HT1080 (cell line): ENCODE results near the gene PTAR1. TPM values are rescaled to one million over a fixed set of nuclear protein-coding genes. Genes with fewer than 3 reads are reported as not detected.

Experiments used
- DNase-seq: peaks from one replicate; pipeline ENCODE4 v3.0.0-alpha.2; 2015; ENCODE audit warnings: low read depth
- total RNA-seq: library from RNA; depleted of rRNA; stranded (reverse); fragments of >200 nt; shearing (Covaris generic); gene quantifications from 2 replicates; pipeline ENCODE4 v1.2.3, GENCODE V29; 2014; rRNA removed

PTAR1 gene
- total RNA-seq, 1 experiment from 2014 or later = 45.6 TPM

DNA sequence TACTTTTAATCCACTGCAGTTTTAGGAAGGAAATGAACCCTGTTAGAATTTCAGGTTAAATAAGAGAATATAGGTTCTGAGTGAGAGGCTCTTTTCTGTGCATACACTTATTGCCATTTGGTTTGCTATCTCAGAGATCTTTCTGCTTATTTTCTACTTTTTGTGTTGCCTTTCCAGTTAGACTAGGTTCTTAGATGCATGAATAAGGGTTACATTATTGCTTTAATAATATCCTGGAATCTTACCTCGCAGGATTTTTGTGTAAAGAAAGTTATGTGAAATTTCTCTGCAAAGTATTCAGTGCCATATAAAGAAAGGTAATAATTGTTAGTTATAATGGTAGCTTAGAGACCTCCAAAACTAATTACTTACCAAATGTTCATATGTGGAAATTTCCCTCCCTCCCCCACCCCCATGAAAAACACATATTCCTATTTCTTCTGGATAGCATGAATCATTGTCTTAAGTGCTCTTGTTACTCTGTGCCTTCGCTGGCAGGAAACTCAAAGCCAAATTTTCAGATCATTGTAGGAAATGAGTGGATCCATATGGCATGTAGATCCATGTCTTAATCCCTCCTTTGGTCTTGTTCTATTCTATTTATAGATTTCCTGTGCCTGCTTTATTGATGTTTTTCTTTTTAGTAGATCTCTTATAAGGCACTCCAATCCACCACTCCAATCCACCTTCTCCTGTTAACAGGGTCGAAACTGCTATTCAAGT lies 84.9 kb downstream of the PTAR1 start:
- DNase-seq = peak; percentile 91

DNA sequence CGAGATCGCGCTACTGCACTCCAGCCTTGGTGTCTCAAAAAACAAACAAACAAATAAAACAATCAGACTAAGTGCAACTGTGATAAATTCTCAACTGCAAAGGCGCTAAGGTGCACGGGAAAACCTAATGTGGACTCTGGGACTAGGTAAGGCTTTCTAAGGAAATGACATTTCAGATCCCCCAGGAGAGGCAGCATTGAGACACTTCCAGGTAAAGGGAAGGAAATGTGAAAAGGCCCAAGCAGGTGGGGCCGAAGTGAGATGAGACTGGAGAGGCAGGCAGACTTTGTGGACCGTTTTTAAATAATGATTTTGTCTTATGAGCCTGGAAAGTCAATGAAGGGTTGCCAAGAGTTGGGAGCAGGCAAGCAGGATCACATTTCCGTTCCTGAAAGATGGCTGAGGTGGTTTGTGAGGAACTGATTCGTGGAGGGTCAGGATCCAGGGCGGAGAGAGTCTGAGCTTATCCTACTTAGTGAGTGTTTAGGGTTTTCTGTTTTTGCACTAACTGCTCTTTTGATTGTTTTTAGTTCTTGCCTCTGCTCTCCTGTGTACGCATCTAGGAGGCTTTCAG lies 85.6 kb downstream of the PTAR1 start:
- DNase-seq = no peak

DNA sequence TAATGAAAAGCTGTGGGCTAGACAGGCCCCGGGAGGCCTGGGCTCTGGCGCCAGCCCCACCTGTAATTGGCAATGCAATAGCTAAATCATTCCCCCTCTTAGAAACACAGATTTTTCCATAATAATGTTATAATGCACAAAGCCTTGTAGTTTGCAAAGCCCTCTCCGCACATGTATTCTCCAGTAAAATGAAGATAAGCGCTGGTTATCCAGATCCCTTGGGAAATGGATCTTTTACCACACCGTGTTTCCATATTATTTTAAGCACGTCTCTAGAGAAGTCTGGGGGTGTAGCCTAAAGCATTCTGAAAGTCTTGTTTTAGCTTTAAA lies 86.5 kb downstream of the PTAR1 start:
- no peak for DNase-seq

GRCh38 chr9:69672596-69673310 lies 87.1 kb downstream of the PTAR1 start:
- DNase-seq = peak; percentile 85

DNA sequence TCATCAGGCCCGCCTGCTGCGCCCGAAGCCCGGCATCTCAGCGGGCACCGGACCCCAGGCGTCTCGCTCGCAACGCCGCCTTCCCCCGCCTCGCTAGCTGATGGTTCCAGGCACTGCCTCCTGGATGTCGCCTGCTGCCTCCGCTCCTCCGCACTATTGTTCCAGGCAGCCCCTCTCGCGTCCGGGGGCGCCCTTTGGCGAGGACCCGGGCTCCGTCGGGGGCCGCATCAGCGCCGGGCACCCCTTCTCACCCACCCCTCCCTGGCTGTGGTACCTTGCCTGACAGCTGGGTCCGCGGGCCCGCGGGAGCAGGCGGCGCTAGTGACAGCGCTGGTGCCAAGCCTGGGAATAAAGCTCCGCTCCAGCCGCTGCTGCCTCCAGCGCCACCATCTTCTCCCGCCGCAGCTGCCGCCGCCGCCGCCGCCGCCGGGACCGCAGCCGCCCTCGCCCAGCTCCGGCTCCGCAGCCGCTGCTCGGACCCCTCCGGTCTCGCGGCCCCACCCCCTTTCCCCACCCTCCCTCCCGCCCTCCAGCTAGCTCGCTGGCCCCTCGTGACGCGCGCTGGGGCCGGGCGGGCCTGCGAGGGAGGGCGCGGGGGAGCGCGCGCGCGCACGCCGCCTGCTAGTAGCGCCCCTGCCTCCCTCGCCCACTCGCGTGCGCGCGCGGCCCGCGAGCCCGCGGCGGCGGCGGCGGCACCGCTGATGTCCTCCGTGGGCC lies 87.8 kb downstream of the PTAR1 start, which contains the start of gene APBA1:
Gene APBA1 (minus strand): TSS at position 493 of the 717 bp plus-strand sequence.
- no peak for DNase-seq

DNA sequence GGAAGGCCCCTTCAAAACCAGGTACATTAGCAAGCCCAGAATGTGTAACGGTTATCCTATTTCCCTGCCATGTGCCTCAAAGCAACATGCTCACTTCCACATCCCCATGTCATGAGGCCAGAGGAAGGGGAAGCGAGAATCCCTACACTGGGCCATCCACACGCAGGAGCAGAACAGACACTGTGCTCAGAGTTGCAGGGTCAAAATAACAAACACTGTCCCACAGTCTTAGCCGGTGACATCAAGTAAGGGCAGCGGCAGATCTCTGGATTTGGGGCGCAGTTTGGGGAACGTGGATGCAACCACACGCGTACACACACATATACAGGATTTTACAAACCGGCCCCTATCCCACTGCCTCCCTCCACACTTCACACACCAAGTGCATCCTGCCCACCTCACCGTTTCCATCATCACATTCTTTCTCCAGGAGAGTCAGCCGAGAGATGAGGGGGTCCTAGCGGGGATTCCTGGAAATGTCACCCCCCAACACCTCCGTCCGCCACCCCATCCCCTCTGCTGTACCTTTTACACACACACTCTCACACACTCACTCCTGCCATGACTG lies 88.4 kb downstream of the PTAR1 start:
- DNase-seq = no peak

- DNase-seq = peak; percentile 60
Observed at GRCh38 chr9:69667306-69667705, 92.5 kb downstream of the PTAR1 start.

DNA sequence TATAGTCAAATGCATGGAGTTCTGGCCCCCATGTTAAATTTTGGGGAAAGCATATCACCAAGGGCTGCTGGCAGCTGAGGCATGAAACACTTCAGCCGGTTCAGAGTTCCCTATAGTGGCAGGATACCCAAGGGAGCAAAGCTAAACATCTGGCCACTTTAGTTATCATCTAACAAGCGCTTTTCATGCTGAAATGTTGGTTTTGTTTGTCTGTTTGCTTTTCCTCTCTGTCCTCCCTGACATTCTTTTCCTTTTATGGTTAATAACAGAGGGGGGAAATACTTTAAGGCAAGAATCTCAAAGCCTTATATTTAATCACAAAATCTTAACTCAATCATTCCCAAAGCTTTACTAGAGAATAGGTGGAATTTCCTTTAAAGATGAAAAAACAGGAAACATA lies 99.5 kb downstream of the PTAR1 start:
- no peak for DNase-seq

Other genes with a start within 250 kb of the PTAR1 start
- gene APBA1, start 87.6 kb downstream of the PTAR1 start, total RNA-seq = 1.3 and 4.5 TPM in 2 replicates
- gene CFAP95, start 60.8 kb upstream of the PTAR1 start, total RNA-seq = not detected in 2 replicates